ACC112 (cell line): ENCODE data around the gene SYCP2.
"Not testable (repeated sequence)": the region's sequence is repeated elsewhere in the genome, so short reads cannot be mapped to it uniquely, and the experiment has no call there.

ENCODE experiments used
- H2AFZ ChIP-seq: fragments of 200-600 bp; sonication (generic); one replicate; pipeline ENCODE4 v1.6.0; 2017; ENCODE audit warnings: antibody characterized with exemption, low read length; ENCODE audit not compliant: unreplicated experiment
- H3K27ac ChIP-seq: fragments of 200-600 bp; sonication (generic); 2 replicates; pipeline ENCODE4 v1.5.1; 2014; ENCODE audit warnings: low read depth, mild to moderate bottlenecking, antibody characterized with exemption, low read length, moderate library complexity
- H3K27me3 ChIP-seq: fragments of 200-600 bp; sonication (generic); 2 replicates; pipeline ENCODE4 v1.6.1; 2014; ENCODE audit warnings: mild to moderate bottlenecking, antibody characterized with exemption, low read length, moderate library complexity, mixed read lengths; ENCODE audit not compliant: insufficient read depth
- H3K36me3 ChIP-seq: fragments of 200-600 bp; sonication (generic); 2 replicates; pipeline ENCODE4 v1.6.1; 2016; ENCODE audit warnings: mild to moderate bottlenecking, antibody characterized with exemption, low read length, moderate library complexity, mixed read lengths; ENCODE audit not compliant: insufficient read depth
- H3K4me1 ChIP-seq: fragments of 200-600 bp; sonication (generic); one replicate; pipeline ENCODE4 v1.6.1; 2016; ENCODE audit warnings: low read length, mixed read lengths; ENCODE audit not compliant: insufficient read depth, unreplicated experiment, control insufficient read depth
- H3K4me3 ChIP-seq: fragments of 200-600 bp; sonication (generic); 2 replicates; pipeline ENCODE4 v1.5.1; 2014; ENCODE audit warnings: mild to moderate bottlenecking, low read depth, low read length
- H3K79me2 ChIP-seq: fragments of 200-600 bp; sonication (generic); one replicate; pipeline ENCODE4 v1.6.0; 2016; ENCODE audit warnings: low read length; ENCODE audit not compliant: control insufficient read depth, unreplicated experiment, insufficient read depth

Gene SYCP2

DNA sequence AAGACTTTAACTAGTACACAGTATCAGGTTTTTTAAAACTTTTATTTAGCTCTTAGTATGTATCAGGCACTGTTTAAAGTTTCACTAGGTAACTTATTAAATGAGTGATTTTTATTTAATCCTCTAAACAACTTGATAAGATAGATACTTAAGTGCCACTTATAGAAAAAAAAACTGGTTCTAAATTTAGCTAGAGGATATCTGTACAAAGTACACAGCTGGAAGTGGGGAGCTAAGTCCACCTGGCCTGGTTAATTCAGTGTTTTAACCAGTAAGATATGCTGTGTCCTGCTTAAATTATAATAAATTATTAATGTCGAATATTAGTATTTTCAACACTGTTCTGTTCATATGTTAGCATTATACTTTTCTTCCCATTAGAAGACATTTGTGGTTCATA lies 37.5 kb downstream of the SYCP2 start:
- Histone ChIP-seq H3K4me3 (no peak overlapping the region), H3K79me2 (no peaks in the 10 kb centered on the region), H3K27me3 (no peaks in the 10 kb centered on the region), H3K4me1 (no peaks in the 10 kb centered on the region), H3K27ac (no peak overlapping the region), H3K36me3 (no peaks in the 10 kb centered on the region), H2AFZ (no peak overlapping the region)

DNA sequence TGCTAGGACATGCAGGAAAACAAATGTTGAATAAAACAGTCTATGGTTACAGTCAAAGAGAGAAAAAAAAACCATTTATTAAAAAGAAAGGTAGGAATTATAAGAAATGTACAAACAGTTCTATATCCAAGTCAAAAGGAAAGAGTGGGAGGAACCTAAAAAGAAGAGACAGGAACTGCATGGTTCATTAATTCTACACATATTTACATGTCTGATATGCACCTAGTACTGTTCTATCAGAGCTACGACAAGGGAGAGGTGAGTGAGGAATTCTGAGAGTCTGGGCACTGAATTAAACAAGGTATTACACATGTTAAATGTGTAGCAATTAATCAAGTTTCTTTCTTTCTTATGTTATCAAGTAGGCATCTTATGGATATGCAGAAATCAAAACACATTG lies 41.9 kb downstream of the SYCP2 start:
- Histone ChIP-seq H3K4me1 (no peaks in the 10 kb centered on the region), H3K36me3 (0 out of 2 replicates have a peak, but pooled peaks cover 1% of the 10 kb centered on the region), H3K27me3 (no peaks in the 10 kb centered on the region), H2AFZ (no peak overlapping the region), H3K4me3 (no peak overlapping the region), H3K79me2 (no peaks in the 10 kb centered on the region), H3K27ac (no peak overlapping the region)

DNA sequence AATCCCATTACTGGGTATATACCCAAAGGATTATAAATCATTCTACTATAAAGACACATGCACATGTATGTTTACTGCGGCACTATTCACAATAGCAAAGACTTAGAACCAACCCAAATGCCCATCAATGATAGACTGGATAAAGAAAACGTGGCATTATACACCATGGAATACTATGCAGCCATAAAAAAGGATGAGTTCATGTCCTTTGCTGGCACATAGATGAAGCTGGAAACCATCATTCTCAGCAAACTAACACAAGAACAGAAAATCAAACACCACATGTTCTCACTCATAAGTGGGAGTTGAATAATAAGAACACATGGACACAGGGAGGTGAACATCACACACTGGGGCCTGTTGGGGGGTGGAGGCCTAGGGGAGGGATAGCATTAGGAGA lies 43.4 kb downstream of the SYCP2 start:
- H3K27ac ChIP-seq, H3K36me3 ChIP-seq, H3K27me3 ChIP-seq, H3K4me1 ChIP-seq, H2AFZ ChIP-seq, H3K4me3 ChIP-seq, H3K79me2 ChIP-seq: not testable (repeated sequence)

DNA sequence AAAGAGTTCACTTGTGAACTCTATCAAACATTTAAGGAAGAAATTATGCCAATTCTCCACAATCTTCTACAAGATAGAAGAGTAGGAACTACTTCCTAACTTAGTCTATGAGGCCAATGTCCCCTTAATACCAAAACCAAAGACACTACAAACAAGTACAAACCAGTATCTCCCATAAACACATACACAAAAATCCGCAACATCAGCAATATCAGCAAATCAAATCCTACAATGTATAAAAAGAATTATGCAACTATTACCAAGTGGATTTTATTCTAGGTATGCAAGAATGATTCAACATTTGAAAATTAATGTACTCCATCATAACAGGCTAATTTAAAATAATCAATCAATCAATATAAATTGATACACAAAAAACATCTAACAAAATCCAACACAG lies 45.4 kb downstream of the SYCP2 start:
- H3K36me3 ChIP-seq = peaks cover 3% of the 10 kb centered on the region; the same call in 1 of the 2 replicates
- H2AFZ ChIP-seq = no peak overlapping the region
- no peaks in the 10 kb centered on the region for H3K4me1 ChIP-seq
- no peak overlapping the region for H3K4me3 ChIP-seq
- H3K79me2 ChIP-seq = no peaks in the 10 kb centered on the region
- H3K27ac ChIP-seq = no peak overlapping the region
- H3K27me3 ChIP-seq = no peaks in the 10 kb centered on the region

DNA sequence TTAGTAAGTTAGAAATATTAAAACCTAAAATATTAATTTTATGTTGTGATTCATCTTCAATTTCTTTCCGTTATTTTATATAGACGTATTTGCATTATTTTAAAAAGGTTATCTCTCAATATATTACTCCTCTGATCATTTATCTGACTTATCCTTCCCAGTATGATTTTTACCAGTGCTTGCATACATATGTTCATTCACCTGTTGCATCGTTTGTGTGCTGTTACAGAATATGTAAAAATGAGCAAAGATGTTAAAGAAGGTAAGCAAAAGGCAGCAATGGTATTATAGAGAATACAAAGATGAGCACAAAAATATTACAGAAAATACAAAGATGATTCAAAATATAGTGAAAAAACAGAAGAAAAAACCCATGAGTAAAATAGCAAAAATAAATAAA lies 48.9 kb downstream of the SYCP2 start:
- no peaks in the 10 kb centered on the region for H3K27me3 ChIP-seq
- peaks cover 3% of the 10 kb centered on the region; the same call in 1 of the 2 replicates for H3K36me3 ChIP-seq
- H3K4me3 ChIP-seq = no peak overlapping the region
- no peak overlapping the region for H2AFZ ChIP-seq
- no peak overlapping the region for H3K27ac ChIP-seq
- H3K4me1 ChIP-seq = no peaks in the 10 kb centered on the region
- H3K79me2 ChIP-seq = no peaks in the 10 kb centered on the region

DNA sequence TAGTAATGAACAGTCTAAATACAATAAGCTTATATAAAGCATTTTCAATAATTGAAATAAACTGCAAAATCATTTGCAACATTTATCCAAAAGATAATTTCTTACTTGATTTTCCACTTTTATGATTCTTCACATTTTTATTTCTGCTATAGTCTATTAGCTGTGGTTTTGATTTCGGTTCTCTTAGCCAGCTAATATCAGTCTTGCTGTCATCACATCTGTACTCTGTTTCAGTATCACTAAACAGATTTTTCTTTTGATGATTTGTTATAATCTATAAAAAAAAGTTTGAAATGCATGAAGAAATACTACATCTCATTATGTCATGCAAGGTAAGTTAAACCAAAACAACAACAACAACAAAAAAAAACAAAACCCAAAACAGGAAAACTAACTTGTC lies 53.2 kb downstream of the SYCP2 start:
- H3K36me3 ChIP-seq = no peaks in the 10 kb centered on the region
- H3K4me1 ChIP-seq = no peaks in the 10 kb centered on the region
- H3K79me2 ChIP-seq = no peaks in the 10 kb centered on the region
- no peaks in the 10 kb centered on the region for H3K27me3 ChIP-seq
- H3K27ac ChIP-seq = no peak overlapping the region
- H3K4me3 ChIP-seq = no peak overlapping the region
- H2AFZ ChIP-seq = no peak overlapping the region

DNA sequence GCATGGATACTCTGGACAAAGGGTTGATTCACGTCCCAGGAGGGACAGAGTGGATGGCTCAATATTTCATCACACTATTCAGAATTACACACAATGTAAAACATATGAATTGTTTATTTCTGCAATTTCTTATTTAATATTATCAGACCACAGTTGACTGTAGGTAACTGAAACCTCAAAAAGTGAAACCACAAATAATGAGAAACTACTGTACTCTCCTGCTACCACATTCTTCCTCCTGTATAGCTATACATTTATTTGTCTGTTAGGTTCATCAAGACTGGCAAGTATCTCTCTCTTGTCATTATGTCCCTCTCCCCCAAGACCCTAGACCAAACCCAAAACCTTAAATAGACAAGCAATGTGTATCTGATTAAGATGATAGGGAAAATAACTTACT lies 60.0 kb downstream of the SYCP2 start:
- H3K36me3 ChIP-seq = no peaks in the 10 kb centered on the region
- no peak overlapping the region for H2AFZ ChIP-seq
- no peaks in the 10 kb centered on the region for H3K4me1 ChIP-seq

DNA sequence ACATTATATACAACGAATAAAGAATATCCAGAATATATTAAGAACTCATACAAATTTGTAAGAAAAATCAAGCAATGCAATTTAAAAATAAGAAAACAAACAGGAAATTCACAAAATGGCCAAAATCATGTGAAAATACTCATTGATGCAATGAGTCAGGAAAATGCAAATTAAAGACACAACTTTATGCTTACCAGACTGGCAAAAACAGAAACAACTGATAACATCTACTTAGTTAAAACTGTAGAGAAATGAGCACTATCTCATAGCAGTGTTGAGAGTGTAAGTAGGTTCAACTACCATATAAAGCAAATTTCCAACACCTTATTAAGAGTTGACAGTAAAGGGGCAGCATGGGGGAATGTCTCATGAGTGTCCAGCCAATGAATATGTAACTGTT lies 62.3 kb downstream of the SYCP2 start:
- no peaks in the 10 kb centered on the region for H3K79me2 ChIP-seq
- no peaks in the 10 kb centered on the region for H3K27me3 ChIP-seq
- no peak overlapping the region for H3K4me3 ChIP-seq
- H2AFZ ChIP-seq = no peak overlapping the region
- H3K36me3 ChIP-seq = no peaks in the 10 kb centered on the region
- H3K27ac ChIP-seq = no peak overlapping the region
- no peaks in the 10 kb centered on the region for H3K4me1 ChIP-seq

More for the DNA sequence above, 60.0 kb downstream of the SYCP2 start:
- Histone ChIP-seq H3K27ac (no peak overlapping the region), H3K27me3 (no peaks in the 10 kb centered on the region), H3K79me2 (no peaks in the 10 kb centered on the region), H3K4me3 (no peak overlapping the region)

DNA sequence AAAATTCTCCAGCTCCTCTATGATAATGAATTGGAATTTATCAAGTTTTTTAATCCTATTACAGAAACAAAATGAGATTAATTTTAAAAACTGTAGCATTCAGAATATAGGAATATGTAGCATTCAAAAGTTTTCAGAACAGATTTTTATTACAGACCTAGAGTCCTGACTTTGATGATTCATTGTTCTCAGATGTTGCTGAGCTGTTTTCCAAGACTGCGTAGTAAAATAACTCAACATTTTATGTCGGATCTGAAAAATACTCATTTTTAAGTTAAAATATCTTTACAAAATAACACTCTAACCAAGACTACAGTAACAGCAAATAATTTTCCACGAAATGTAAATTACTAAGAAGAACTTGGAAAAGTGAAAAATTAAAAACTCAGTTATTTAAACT lies 67.1 kb downstream of the SYCP2 start:
- no peaks in the 10 kb centered on the region for H3K27me3 ChIP-seq
- H3K4me3 ChIP-seq = no peak overlapping the region
- no peaks in the 10 kb centered on the region for H3K79me2 ChIP-seq
- H3K36me3 ChIP-seq = no peaks in the 10 kb centered on the region; the same call in 1 of the 2 replicates
- H3K4me1 ChIP-seq = no peaks in the 10 kb centered on the region
- H3K27ac ChIP-seq = no peak overlapping the region
- no peak overlapping the region for H2AFZ ChIP-seq

DNA sequence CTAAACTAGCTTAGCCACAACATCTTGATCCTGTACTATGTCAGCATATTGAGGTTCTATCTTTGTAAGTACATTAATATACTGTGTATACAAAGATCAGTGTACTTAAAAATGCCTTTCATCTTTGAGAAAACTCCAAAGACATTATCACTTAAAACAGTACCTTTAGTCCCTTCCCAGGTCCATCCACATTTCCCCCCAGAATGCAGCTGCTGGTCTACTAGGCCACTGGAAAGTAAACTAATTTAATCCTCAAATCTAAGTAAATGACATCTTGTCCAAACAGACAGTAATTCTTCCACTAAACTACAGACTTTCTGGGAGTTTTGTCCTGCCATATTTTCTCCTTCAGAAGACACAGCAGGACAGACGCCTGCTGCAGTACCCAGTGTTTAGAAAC lies 68.7 kb downstream of the SYCP2 start:
- H3K4me3 ChIP-seq = no peak overlapping the region
- H3K4me1 ChIP-seq = no peaks in the 10 kb centered on the region
- H2AFZ ChIP-seq = no peak overlapping the region
- no peaks in the 10 kb centered on the region for H3K79me2 ChIP-seq
- H3K27me3 ChIP-seq = no peaks in the 10 kb centered on the region
- no peaks in the 10 kb centered on the region; the same call in 1 of the 2 replicates for H3K36me3 ChIP-seq
- no peak overlapping the region for H3K27ac ChIP-seq

DNA sequence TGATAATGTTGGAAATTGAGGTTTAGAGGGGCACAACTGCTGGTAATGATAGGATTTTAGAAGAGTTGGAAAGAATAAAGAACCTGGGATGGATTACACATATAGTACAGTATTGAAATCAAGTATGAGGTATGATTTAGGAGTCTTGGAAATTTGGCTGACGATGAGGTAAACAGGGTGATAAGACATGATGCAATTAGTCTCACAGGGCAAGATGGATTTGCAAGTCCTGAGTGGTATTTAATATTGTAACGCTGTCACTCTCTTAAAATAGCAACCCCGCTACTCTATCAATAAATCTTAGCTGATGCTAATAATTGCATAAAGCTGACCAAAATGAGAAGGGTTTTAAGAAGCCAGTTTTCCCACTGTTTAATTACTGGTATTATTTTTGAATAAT lies 70.4 kb downstream of the SYCP2 start:
- Histone ChIP-seq H3K79me2 (no peaks in the 10 kb centered on the region), H3K27me3 (no peaks in the 10 kb centered on the region), H3K4me3 (no peak overlapping the region), H3K4me1 (no peaks in the 10 kb centered on the region), H3K36me3 (no peaks in the 10 kb centered on the region; the same call in none of the 2 replicates), H2AFZ (no peak overlapping the region), H3K27ac (no peak overlapping the region)
